ENCODE results near the gene THEMIS. TPM values are rescaled to one million over a fixed set of nuclear protein-coding genes. Genes with fewer than 3 reads are reported as not detected.

The THEMIS gene
- total RNA-seq, 5 donors from 2014 or later (not counting 1 experiment from before 2014, with no cell fraction given), result 55.5 to 93.3 (median 69.4) TPM

GRCh38 chr6:127813699-127814027 lies 87.2 kb downstream of the THEMIS start:
- Histone ChIP-seq H3K27ac (ENCODE audit: low read length) (no peak overlapping the region), H3K9me3 (no peaks in the 10 kb centered on the region), H3K4me3 (ENCODE audit: control insufficient read depth in 1 of 2, extremely low read depth in 1 of 2, low read length in 1 of 2) (no peak overlapping the region), H3K36me3 (ENCODE audit: control insufficient read depth in 2 of 2, extremely low read depth in 1 of 2, insufficient read depth in 1 of 2, low read length in 1 of 2) (peaks cover 3 to 23% of the 10 kb centered on the region in 2 donors), H3K4me1 (ENCODE audit: control insufficient read depth in 1 of 2, extremely low read depth in 1 of 2, insufficient read depth in 2 of 2, low read length in 2 of 2) (peaks cover 26 to 64% of the 10 kb centered on the region in 2 experiments), H3K27me3 (replicated peaks in 1 of 2; ENCODE audit: control insufficient read depth in 2 of 2, extremely low read depth in 1 of 2, insufficient read depth in 2 of 2, low read length in 1 of 2) (no peaks in the 10 kb centered on the region)
- ATAC-seq (replicated peaks in 1 of 4) (peak in 3 of 4 experiments; percentile 31 to 79 (median 57)), DNase-seq (no peak)
- no peaks in the 10 kb centered on the region for H3K27me3 Mint-ChIP-seq
- peak overlapping the region in 2 of 3 donors; percentile 46 to 61 for H3K4me3 Mint-ChIP-seq
- H3K9me3 Mint-ChIP-seq, result no peaks in the 10 kb centered on the region
- POLR2A ChIA-PET, result interaction anchor here in 1 of 2 donors (1.1 kb wide), 1 partner anchor 74 kb away, joined by 4 read pairs; no protein-coding TSS in a partner anchor
- H3K27ac Mint-ChIP-seq, result peak overlapping the region; percentile 53 to 84
- CTCF ChIA-PET, result interaction anchor here (0.6 to 1.1 kb wide), 2 partner anchors 42 to 209 kb away, joined by 3 read pairs; no protein-coding TSS in a partner anchor
- no CpG with 5 or more reads among the region's 5 CpGs for WGBS (ENCODE audit: insufficient coverage)
- peaks cover 90 to 91% (median 91%) of the 10 kb centered on the region in 3 donors for H3K4me1 Mint-ChIP-seq
- H3K36me3 Mint-ChIP-seq, result peaks cover 62% of the 10 kb centered on the region

GRCh38 chr6:127812985-127813698 lies 87.7 kb downstream of the THEMIS start:
- H3K9me3 Mint-ChIP-seq, result no peaks in the 10 kb centered on the region
- peaks cover 60% of the 10 kb centered on the region for H3K36me3 Mint-ChIP-seq
- Histone ChIP-seq H3K36me3 (ENCODE audit: control insufficient read depth in 2 of 2, extremely low read depth in 1 of 2, insufficient read depth in 1 of 2, low read length in 1 of 2) (peaks cover 3 to 24% of the 10 kb centered on the region in 2 donors), H3K4me1 (ENCODE audit: control insufficient read depth in 1 of 2, extremely low read depth in 1 of 2, insufficient read depth in 2 of 2, low read length in 2 of 2) (peaks cover 25 to 63% of the 10 kb centered on the region in 2 experiments), H3K27me3 (replicated peaks in 1 of 2; ENCODE audit: control insufficient read depth in 2 of 2, extremely low read depth in 1 of 2, insufficient read depth in 2 of 2, low read length in 1 of 2) (no peaks in the 10 kb centered on the region), H3K4me3 (ENCODE audit: control insufficient read depth in 1 of 2, extremely low read depth in 1 of 2, low read length in 1 of 2) (peak overlapping the region in 1 of 2 donors; percentile 23), H3K27ac (ENCODE audit: low read length) (peak overlapping the region; percentile 13), H3K9me3 (no peaks in the 10 kb centered on the region)
- WGBS (ENCODE audit: insufficient coverage), result 49% methylated on average over 8 of the region's 16 CpGs
- H3K4me1 Mint-ChIP-seq, result peaks cover 90 to 91% (median 91%) of the 10 kb centered on the region in 3 donors
- ChIA-PET CTCF (interaction anchor here (0.6 to 1.1 kb wide), 2 partner anchors 42 to 210 kb away, joined by 3 read pairs; no protein-coding TSS in a partner anchor), POLR2A (interaction anchor here in 1 of 2 donors (1.1 kb wide), 1 partner anchor 73 kb away, joined by 4 read pairs; no protein-coding TSS in a partner anchor)
- no peaks in the 10 kb centered on the region for H3K27me3 Mint-ChIP-seq
- peak in 3 of 35 experiments; percentile 11 to 39 (median 14) for DNase-seq
- peak overlapping the region; percentile 53 to 84 for H3K27ac Mint-ChIP-seq
- ATAC-seq (replicated peaks in 1 of 4), result peak in 3 of 4 experiments; percentile 22 to 46 (median 38)
- H3K4me3 Mint-ChIP-seq, result peak overlapping the region; percentile 46 to 61 (median 46)

- CTCF ChIA-PET, result interaction anchor here in 1 of 2 donors (0.6 kb wide), 1 partner anchor 45 kb away, joined by 3 read pairs; no protein-coding TSS in a partner anchor
- WGBS (ENCODE audit: insufficient coverage), result no CpG with 5 or more reads among the region's 4 CpGs
- Mint-ChIP-seq H3K4me3 (peak overlapping the region in 2 of 3 donors; percentile 46 to 61), H3K27ac (peak overlapping the region; percentile 62 to 81), H3K36me3 (peaks cover 68% of the 10 kb centered on the region), H3K27me3 (no peaks in the 10 kb centered on the region), H3K9me3 (no peaks in the 10 kb centered on the region), H3K4me1 (peaks cover 90 to 92% (median 91%) of the 10 kb centered on the region in 3 donors)
- no peaks in the 10 kb centered on the region for H3K27me3 ChIP-seq (replicated peaks in 1 of 2; ENCODE audit: control insufficient read depth in 2 of 2, extremely low read depth in 1 of 2, insufficient read depth in 2 of 2, low read length in 1 of 2)
- H3K9me3 ChIP-seq, result no peaks in the 10 kb centered on the region
- no peak for ATAC-seq (replicated peaks in 1 of 4)
- DNase-seq, result peak in 1 of 35 experiments; percentile 16
- POLR2A ChIA-PET, result no interaction called here
- peaks cover 20 to 57% of the 10 kb centered on the region in 2 experiments for H3K4me1 ChIP-seq (ENCODE audit: control insufficient read depth in 1 of 2, extremely low read depth in 1 of 2, insufficient read depth in 2 of 2, low read length in 2 of 2)
- H3K27ac ChIP-seq (ENCODE audit: low read length), result no peak overlapping the region
- H3K4me3 ChIP-seq (ENCODE audit: control insufficient read depth in 1 of 2, extremely low read depth in 1 of 2, low read length in 1 of 2), result no peak overlapping the region
- peaks cover 3 to 30% of the 10 kb centered on the region in 2 donors for H3K36me3 ChIP-seq (ENCODE audit: control insufficient read depth in 2 of 2, extremely low read depth in 1 of 2, insufficient read depth in 1 of 2, low read length in 1 of 2)
Observed at GRCh38 chr6:127811900-127812570, 88.8 kb downstream of the THEMIS start.

GRCh38 chr6:127807806-127808517 lies 92.9 kb downstream of the THEMIS start:
- H3K4me1 Mint-ChIP-seq, result peaks cover 86 to 94% (median 88%) of the 10 kb centered on the region in 3 donors
- H3K4me3 Mint-ChIP-seq, result peak overlapping the region in 2 of 3 donors; percentile 26 to 45
- Histone ChIP-seq H3K9me3 (no peaks in the 10 kb centered on the region), H3K4me3 (ENCODE audit: control insufficient read depth in 1 of 2, extremely low read depth in 1 of 2, low read length in 1 of 2) (no peak overlapping the region), H3K27ac (ENCODE audit: low read length) (no peak overlapping the region), H3K27me3 (replicated peaks in 1 of 2; ENCODE audit: control insufficient read depth in 2 of 2, extremely low read depth in 1 of 2, insufficient read depth in 2 of 2, low read length in 1 of 2) (no peaks in the 10 kb centered on the region), H3K4me1 (ENCODE audit: control insufficient read depth in 1 of 2, extremely low read depth in 1 of 2, insufficient read depth in 2 of 2, low read length in 2 of 2) (peaks cover 8 to 42% of the 10 kb centered on the region in 2 experiments), H3K36me3 (ENCODE audit: control insufficient read depth in 2 of 2, extremely low read depth in 1 of 2, insufficient read depth in 1 of 2, low read length in 1 of 2) (peaks cover 3 to 47% of the 10 kb centered on the region in 2 donors)
- POLR2A ChIA-PET, result interaction anchor here in 1 of 2 donors (1.0 kb wide), 1 partner anchor 41 kb away, joined by 3 read pairs; no protein-coding TSS in a partner anchor
- no peaks in the 10 kb centered on the region for H3K9me3 Mint-ChIP-seq
- H3K27ac Mint-ChIP-seq, result peak overlapping the region; percentile 77 to 85
- H3K36me3 Mint-ChIP-seq, result peaks cover 73% of the 10 kb centered on the region
- no peak for DNase-seq
- WGBS (ENCODE audit: insufficient coverage), result 41% methylated on average over 4 of the region's 4 CpGs
- peak in 3 of 4 experiments; percentile 33 to 76 (median 70) for ATAC-seq (replicated peaks in 1 of 4)
- CTCF ChIA-PET, result interaction anchor here in 1 of 2 donors (0.6 to 1.7 kb wide), 4 partner anchors 9 to 171 kb away, joined by 3 to 4 read pairs (median 4); no protein-coding TSS in a partner anchor
- no peaks in the 10 kb centered on the region for H3K27me3 Mint-ChIP-seq

GRCh38 chr6:127796713-127797112 lies 104.1 kb downstream of the THEMIS start:
- ATAC-seq (replicated peaks in 1 of 4) (no peak), DNase-seq (no peak)
- no peaks in the 10 kb centered on the region for H3K9me3 ChIP-seq
- no CpG with 5 or more reads among the region's 1 CpG for WGBS (ENCODE audit: insufficient coverage)
- no peak overlapping the region for H3K4me3 ChIP-seq (ENCODE audit: control insufficient read depth in 1 of 2, extremely low read depth in 1 of 2, low read length in 1 of 2)
- H3K27me3 ChIP-seq (replicated peaks in 1 of 2; ENCODE audit: control insufficient read depth in 2 of 2, extremely low read depth in 1 of 2, insufficient read depth in 2 of 2, low read length in 1 of 2), result no peaks in the 10 kb centered on the region
- H3K4me3 Mint-ChIP-seq, result no peak overlapping the region
- peak overlapping the region; percentile 72 to 82 for H3K27ac Mint-ChIP-seq
- CTCF ChIA-PET, result interaction anchor here (0.6 to 0.7 kb wide), 2 partner anchors 90 to 947 kb away, joined by 3 to 4 read pairs; no protein-coding TSS in a partner anchor
- peaks cover 0 to 27% of the 10 kb centered on the region in 2 donors for H3K36me3 ChIP-seq (ENCODE audit: control insufficient read depth in 2 of 2, extremely low read depth in 1 of 2, insufficient read depth in 1 of 2, low read length in 1 of 2)
- H3K4me1 ChIP-seq (ENCODE audit: control insufficient read depth in 1 of 2, extremely low read depth in 1 of 2, insufficient read depth in 2 of 2, low read length in 2 of 2), result peaks cover 19 to 42% of the 10 kb centered on the region in 2 experiments
- POLR2A ChIA-PET, result interaction anchor here in 1 of 2 donors (0.6 kb wide), 1 partner anchor 30 kb away, joined by 5 read pairs; no protein-coding TSS in a partner anchor
- H3K27ac ChIP-seq (ENCODE audit: low read length), result no peak overlapping the region
- peaks cover 86 to 93% (median 88%) of the 10 kb centered on the region in 3 donors for H3K4me1 Mint-ChIP-seq
- H3K36me3 Mint-ChIP-seq, result peaks cover 39% of the 10 kb centered on the region
- no peaks in the 10 kb centered on the region for H3K9me3 Mint-ChIP-seq
- no peaks in the 10 kb centered on the region for H3K27me3 Mint-ChIP-seq

Data from T-cell (primary cell).